GM19395 (cell line): ENCODE data around the gene MVP.
"Not testable (repeated sequence)": the region's sequence is repeated elsewhere in the genome, so short reads cannot be mapped to it uniquely, and the experiment has no call there.

Experiments
- ATAC-seq: cut with Tn5 transposase; IDR thresholded peaks from one replicate; pipeline ENCODE4 v1.9.1; 2021; ENCODE audit warnings: mild to moderate bottlenecking, moderate library complexity; ENCODE audit not compliant: unreplicated experiment

The MVP gene

GRCh38 chr16:29814592-29814991 is 5.7 kb upstream of the MVP start:
- no peak for ATAC-seq

GRCh38 chr16:29815032-29815721 is 5.1 kb upstream of the MVP start:
- no peak for ATAC-seq

- ATAC-seq: peak; percentile 65
These were observed 4.2 kb upstream of the MVP start, which contains the start of gene PAGR1 for GRCh38 chr16:29815793-29816693. TSS of gene PAGR1 (plus strand) at chr16:29816152. CDS start at chr16:29816526, 374 bp downstream.

GRCh38 chr16:29816694-29817441 is 3.4 kb upstream of the MVP start:
- peak; percentile 10 for ATAC-seq

- ATAC-seq: no peak
These were observed 2.2 kb upstream of the MVP start for GRCh38 chr16:29818082-29818481.

- no peak for ATAC-seq
These were observed 756 bp upstream of the MVP start for GRCh38 chr16:29819506-29819905.

GRCh38 chr16:29820730-29821642 is 724 bp downstream of the MVP start:
- no peak for ATAC-seq

- ATAC-seq: no peak
These were observed 1.4 kb downstream of the MVP start for GRCh38 chr16:29821643-29822115.

GRCh38 chr16:29824589-29825144 is 4.4 kb downstream of the MVP start:
- ATAC-seq: no peak

- no peak for ATAC-seq
These were observed 5.1 kb downstream of the MVP start for GRCh38 chr16:29825145-29826044.

- no peak for ATAC-seq
These were observed 6.1 kb downstream of the MVP start for GRCh38 chr16:29826342-29826695.

GRCh38 chr16:29830774-29831173 is 10.5 kb downstream of the MVP start:
- ATAC-seq: no peak

GRCh38 chr16:29831490-29831889 is 11.2 kb downstream of the MVP start:
- no peak for ATAC-seq

- ATAC-seq: not testable (repeated sequence)
These were observed 13.0 kb downstream of the MVP start for GRCh38 chr16:29833219-29833618.

- no peak for ATAC-seq
These were observed 13.8 kb downstream of the MVP start for GRCh38 chr16:29834079-29834478.

GRCh38 chr16:29835926-29836325 is 15.7 kb downstream of the MVP start:
- ATAC-seq: no peak

- ATAC-seq: no peak
These were observed 16.4 kb downstream of the MVP start for GRCh38 chr16:29836623-29837022.

- ATAC-seq: no peak
These were observed 17.6 kb downstream of the MVP start for GRCh38 chr16:29837841-29838240.

GRCh38 chr16:29839822-29840221 is 19.6 kb downstream of the MVP start:
- no peak for ATAC-seq
